Tibial nerve (tissue), 4 donors: Measurements from ENCODE around the gene KIF21A.

ENCODE experiments used
- EP300 ChIP-seq, 2 donors: sonication (generic); formaldehyde crosslinking; IDR thresholded peaks; one replicate each; pipeline ENCODE4 v1.6.1; 2017; ENCODE audit warnings: antibody characterized with exemption in 2 of 2, mild to moderate bottlenecking in 1 of 2
- TF ChIP-seq, protein P1 (sequence below), 5 experiments: fragments of 200-600 bp in 3 of 5; fragments of 450-650 bp in 2 of 5; sonication (generic) in 3 of 5; IDR thresholded peaks; one replicate each; pipeline ENCODE4 v1.5.1; 2016 to 2019; ENCODE audit warnings: antibody characterized with exemption in 5 of 5, mild to moderate bottlenecking in 3 of 5, moderate library complexity in 2 of 5

DNA sequence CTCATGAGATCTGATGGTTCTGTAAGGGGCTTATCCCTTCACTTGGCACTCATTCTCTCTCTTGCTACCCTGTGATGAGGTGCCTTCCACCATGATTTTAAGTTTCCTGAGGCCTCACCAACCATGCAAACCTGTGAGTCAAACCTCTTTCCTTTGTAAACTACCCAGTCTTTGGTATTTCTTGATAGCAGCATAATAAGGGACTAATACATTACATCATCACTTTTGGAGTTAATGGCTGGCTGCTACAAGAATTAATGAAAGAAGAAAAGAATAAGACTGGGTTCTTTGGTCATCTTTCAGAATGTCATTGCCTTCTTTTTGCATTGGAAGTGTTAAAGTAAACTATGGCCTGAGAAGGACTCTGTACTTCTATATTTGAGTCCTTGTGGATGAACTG lies 5.1 kb upstream of the KIF21A start:
- TF ChIP-seq, protein P1, sequence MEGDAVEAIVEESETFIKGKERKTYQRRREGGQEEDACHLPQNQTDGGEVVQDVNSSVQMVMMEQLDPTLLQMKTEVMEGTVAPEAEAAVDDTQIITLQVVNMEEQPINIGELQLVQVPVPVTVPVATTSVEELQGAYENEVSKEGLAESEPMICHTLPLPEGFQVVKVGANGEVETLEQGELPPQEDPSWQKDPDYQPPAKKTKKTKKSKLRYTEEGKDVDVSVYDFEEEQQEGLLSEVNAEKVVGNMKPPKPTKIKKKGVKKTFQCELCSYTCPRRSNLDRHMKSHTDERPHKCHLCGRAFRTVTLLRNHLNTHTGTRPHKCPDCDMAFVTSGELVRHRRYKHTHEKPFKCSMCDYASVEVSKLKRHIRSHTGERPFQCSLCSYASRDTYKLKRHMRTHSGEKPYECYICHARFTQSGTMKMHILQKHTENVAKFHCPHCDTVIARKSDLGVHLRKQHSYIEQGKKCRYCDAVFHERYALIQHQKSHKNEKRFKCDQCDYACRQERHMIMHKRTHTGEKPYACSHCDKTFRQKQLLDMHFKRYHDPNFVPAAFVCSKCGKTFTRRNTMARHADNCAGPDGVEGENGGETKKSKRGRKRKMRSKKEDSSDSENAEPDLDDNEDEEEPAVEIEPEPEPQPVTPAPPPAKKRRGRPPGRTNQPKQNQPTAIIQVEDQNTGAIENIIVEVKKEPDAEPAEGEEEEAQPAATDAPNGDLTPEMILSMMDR (IDR thresholded peaks at IDR 0.05), result no peak
- no peak for TF ChIP-seq EP300 (IDR thresholded peaks at IDR 0.05)
